Suprapubic skin (tissue), 4 donors: ENCODE measurements around the gene FAXDC2. TPM values are rescaled to one million over a fixed set of nuclear protein-coding genes. Genes with fewer than 3 reads are reported as not detected.

Experiments used
- DNase-seq, 2 donors: peaks; one replicate each; pipeline ENCODE4 v3.0.0-alpha.2; 2019; ENCODE audit warnings: low spot score in 2 of 2
- H3K27ac ChIP-seq: fragments of 200-600 bp; sonication (generic); one replicate; pipeline ENCODE4 v1.5.1; 2019
- H3K27me3 ChIP-seq: fragments of 200-600 bp; sonication (generic); one replicate; pipeline ENCODE4 v1.5.1; 2019
- H3K36me3 ChIP-seq: fragments of 200-600 bp; sonication (generic); one replicate; pipeline ENCODE4 v1.5.1; 2019
- H3K4me1 ChIP-seq: fragments of 200-600 bp; sonication (generic); one replicate; pipeline ENCODE4 v1.5.1; 2019
- H3K4me3 ChIP-seq: fragments of 200-600 bp; sonication (generic); one replicate; pipeline ENCODE4 v1.5.1; 2019; ENCODE audit warnings: mild to moderate bottlenecking
- H3K9me3 ChIP-seq: fragments of 200-600 bp; sonication (generic); one replicate; pipeline ENCODE4 v1.5.1; 2019
- CTCF ChIP-seq, 2 donors: fragments of 200-600 bp in 1 of 2; fragments of 450-650 bp in 1 of 2; sonication (generic) in 1 of 2; IDR thresholded peaks; one replicate each; pipeline ENCODE4 v1.5.1; 2016 to 2019; ENCODE audit warnings: antibody characterized with exemption in 2 of 2, mild to moderate bottlenecking in 1 of 2, moderate library complexity in 1 of 2
- EP300 ChIP-seq: sonication (generic); formaldehyde crosslinking; IDR thresholded peaks from one replicate; pipeline ENCODE4 v1.6.1; 2017; ENCODE audit warnings: antibody characterized with exemption
- POLR2A ChIP-seq, 2 donors: fragments of 450-650 bp; IDR thresholded peaks; one replicate each; pipeline ENCODE4 v1.6.1; 2017; ENCODE audit warnings: antibody characterized with exemption in 2 of 2, mild to moderate bottlenecking in 2 of 2, moderate library complexity in 2 of 2
- POLR2AphosphoS5 ChIP-seq, 3 donors: sonication (generic); formaldehyde crosslinking; IDR thresholded peaks; one replicate each; pipeline ENCODE4 v1.6.1; 2017; ENCODE audit warnings: antibody characterized with exemption in 3 of 3
- WGBS: methylation state at CpG from one replicate; pipeline ENCODE4 v1.1.5; 2018; 5-methylcytosine and 5-hydroxymethylcytosine counted together
- total RNA-seq, 4 donors: library from RNA; depleted of rRNA; stranded (reverse); fragments of >200 nt; gene quantifications; one replicate each; pipeline ENCODE4 v1.1.0, GENCODE V29; 2016

FAXDC2 gene
- total RNA-seq, 4 donors from 2014 or later, result 27.1 to 62.1 (median 40.8) TPM

- no peak overlapping the region for H3K27ac ChIP-seq
- H3K36me3 ChIP-seq, result no peaks in the 10 kb centered on the region
- peaks cover 56% of the 10 kb centered on the region for H3K4me1 ChIP-seq
- H3K9me3 ChIP-seq, result no peaks in the 10 kb centered on the region
- no peaks in the 10 kb centered on the region for H3K27me3 ChIP-seq
- 85% methylated on average over 2 of the region's 2 CpGs for WGBS
- TF ChIP-seq POLR2AphosphoS5 (IDR thresholded peaks at IDR 0.05), result no peak
- no peak for TF ChIP-seq POLR2A (IDR thresholded peaks at IDR 0.05)
- TF ChIP-seq CTCF (IDR thresholded peaks at IDR 0.05), result no peak
- TF ChIP-seq EP300, result no peak
- DNase-seq, result no peak
- H3K4me3 ChIP-seq, result no peak overlapping the region
These were observed 71.9 kb downstream of the FAXDC2 start for GRCh38 chr5:154778534-154778933.

- H3K27me3 ChIP-seq, result no peaks in the 10 kb centered on the region
- no peaks in the 10 kb centered on the region for H3K9me3 ChIP-seq
- no peak overlapping the region for H3K27ac ChIP-seq
- no peaks in the 10 kb centered on the region for H3K36me3 ChIP-seq
- TF ChIP-seq POLR2AphosphoS5 (IDR thresholded peaks at IDR 0.05) (no peak), CTCF (IDR thresholded peaks at IDR 0.05) (no peak), POLR2A (IDR thresholded peaks at IDR 0.05) (no peak), EP300 (no peak)
- H3K4me3 ChIP-seq, result no peak overlapping the region
- DNase-seq, result no peak
- peaks cover 59% of the 10 kb centered on the region for H3K4me1 ChIP-seq
- 78% methylated on average over 1 of the region's 1 CpG for WGBS
These were observed 74.2 kb downstream of the FAXDC2 start for GRCh38 chr5:154776167-154776566.

GRCh38 chr5:154773326-154773725, 77.1 kb downstream of the FAXDC2 start:
- peaks cover 64% of the 10 kb centered on the region for H3K4me1 ChIP-seq
- WGBS, result 81% methylated on average over 3 of the region's 3 CpGs
- H3K9me3 ChIP-seq, result no peaks in the 10 kb centered on the region
- H3K36me3 ChIP-seq, result no peaks in the 10 kb centered on the region
- H3K27ac ChIP-seq, result no peak overlapping the region
- no peak for TF ChIP-seq POLR2AphosphoS5 (IDR thresholded peaks at IDR 0.05)
- TF ChIP-seq POLR2A (IDR thresholded peaks at IDR 0.05), result no peak
- TF ChIP-seq EP300, result no peak
- TF ChIP-seq CTCF (IDR thresholded peaks at IDR 0.05), result no peak
- no peak for DNase-seq
- no peak overlapping the region for H3K4me3 ChIP-seq
- no peaks in the 10 kb centered on the region for H3K27me3 ChIP-seq

GRCh38 chr5:154771383-154771901, 79.0 kb downstream of the FAXDC2 start:
- Histone ChIP-seq H3K27me3 (no peaks in the 10 kb centered on the region), H3K4me3 (no peak overlapping the region), H3K4me1 (peaks cover 77% of the 10 kb centered on the region), H3K9me3 (no peaks in the 10 kb centered on the region), H3K36me3 (no peaks in the 10 kb centered on the region), H3K27ac (peak overlapping the region; percentile 49)
- no peak for TF ChIP-seq EP300
- no peak for TF ChIP-seq POLR2AphosphoS5 (IDR thresholded peaks at IDR 0.05)
- WGBS, result 30% methylated on average over 10 of the region's 10 CpGs
- no peak for DNase-seq

- H3K9me3 ChIP-seq, result no peaks in the 10 kb centered on the region
- DNase-seq, result no peak
- H3K36me3 ChIP-seq, result no peaks in the 10 kb centered on the region
- 59% methylated on average over 2 of the region's 2 CpGs for WGBS
- TF ChIP-seq EP300 (no peak), CTCF (IDR thresholded peaks at IDR 0.05) (no peak), POLR2AphosphoS5 (IDR thresholded peaks at IDR 0.05) (no peak), POLR2A (IDR thresholded peaks at IDR 0.05) (no peak)
- H3K4me1 ChIP-seq, result peaks cover 82% of the 10 kb centered on the region
- no peak overlapping the region for H3K4me3 ChIP-seq
- H3K27me3 ChIP-seq, result no peaks in the 10 kb centered on the region
- H3K27ac ChIP-seq, result no peak overlapping the region
These were observed 80.3 kb downstream of the FAXDC2 start for GRCh38 chr5:154770111-154770510.

Other genes starting within 250 kb of the FAXDC2 start
- gene LARP1, start 95.2 kb downstream of the FAXDC2 start, total RNA-seq, result 100 to 1,000 TPM in 3 of 4 donors, 10 to 100 TPM in 1; 98.5 to 127 (median 110) TPM
- 10 to 100 TPM; 55.3 to 83.5 (median 76.6) TPM for gene CNOT8, start 8.0 kb upstream of the FAXDC2 start, total RNA-seq
- 10 to 100 TPM; 14.7 to 26.8 (median 17.9) TPM for gene GEMIN5, start 87.6 kb upstream of the FAXDC2 start, total RNA-seq
- 10 to 100 TPM; 12.2 to 30.2 (median 21.7) TPM for gene MRPL22, start 90.5 kb upstream of the FAXDC2 start, total RNA-seq
- gene KIF4B, start 163.2 kb upstream of the FAXDC2 start, total RNA-seq, result under 1 TPM in 1 of 4 donors, not detected in 3; 0.72 TPM